Panc1 (cell line): ENCODE measurements around the gene KLK15. TPM values are rescaled to one million over a fixed set of nuclear protein-coding genes. Genes with fewer than 3 reads are reported as not detected.

Experiments used
- ATAC-seq: fragments of 200-7000 bp; cut with Tn5 transposase; 2 replicates; pipeline ENCODE4 v1.9.1; 2020; ENCODE audit warnings: mild to moderate bottlenecking, moderate library complexity
- BruUV-seq: library from RNA; stranded (reverse); fragments of 400-500 nt; replicated peaks from 2 replicates; lab custom pipeline; 2021; lab: Mats Ljungman, UMichigan
- CTCF ChIA-PET: fragments of 300-600 bp; sonication (Branson Sonifier 250); formaldehyde crosslinking; loops from one replicate; lab custom pipeline; 2022; ENCODE audit warnings: antibody characterized with exemption; lab: Charles Lee
- POLR2A ChIA-PET: fragments of 300-600 bp; sonication (Branson Sonifier 250); formaldehyde crosslinking; loops from one replicate; lab custom pipeline; 2022; ENCODE audit warnings: antibody characterized with exemption; lab: Charles Lee
- DNase-seq: peaks from one replicate; pipeline ENCODE4 v3.0.0-alpha.2; 2010; ENCODE audit warnings: low read depth, low spot score
- H3K27ac ChIP-seq: 2 replicates; pipeline ENCODE4 v1.5.1; 2011; ENCODE audit warnings: mild to moderate bottlenecking, low read length, inconsistent platforms
- H3K27me3 ChIP-seq: fragments of 200-500 bp; sonication (Bioruptor generic); 2 replicates; pipeline ENCODE4 v1.6.0; 2014; ENCODE audit warnings: low read length, inconsistent platforms; ENCODE audit not compliant: control insufficient read depth, insufficient read depth
- H3K36me3 ChIP-seq: fragments of 200-500 bp; sonication (Bioruptor generic); 2 replicates; pipeline ENCODE4 v1.5.1; 2014; ENCODE audit warnings: inconsistent platforms, mild to moderate bottlenecking, low read length, moderate library complexity; ENCODE audit not compliant: control insufficient read depth, insufficient read depth
- H3K4me1 ChIP-seq: 2 replicates; pipeline ENCODE4 v1.5.1; 2011; ENCODE audit warnings: inconsistent platforms, mild to moderate bottlenecking, low read length, moderate library complexity; ENCODE audit not compliant: control insufficient read depth, insufficient read depth
- H3K4me3 ChIP-seq, 2 experiments: 2 replicates each; pipeline ENCODE4 v1.5.1; 2011 to 2012; ENCODE audit warnings: low read depth in 2 of 2, low read length in 2 of 2, mild to moderate bottlenecking in 2 of 2, inconsistent platforms in 1 of 2, moderate library complexity in 1 of 2
- H3K9me3 ChIP-seq: fragments of 200-500 bp; sonication (Bioruptor generic); 2 replicates; pipeline ENCODE4 v1.5.1; 2014; ENCODE audit warnings: low read depth, mild to moderate bottlenecking, inconsistent platforms, low read length, moderate library complexity; ENCODE audit not compliant: control insufficient read depth, insufficient read depth
- POLR2AphosphoS5 ChIP-seq: IDR thresholded peaks from 2 replicates; pipeline ENCODE4 v1.6.1; 2012; ENCODE audit warnings: mild to moderate bottlenecking, low read depth, low read length, moderate library complexity
- REST ChIP-seq, 2 experiments: IDR thresholded peaks; 2 replicates each; pipeline ENCODE4 v1.6.1; 2011 to 2012; ENCODE audit warnings: low read depth in 2 of 2, control low read depth in 1 of 2, low read length in 1 of 2, mild to moderate bottlenecking in 1 of 2, moderate library complexity in 1 of 2; ENCODE audit not compliant: insufficient read depth in 1 of 2
- SIN3A ChIP-seq: IDR thresholded peaks from 2 replicates; pipeline ENCODE4 v1.6.1; 2012; ENCODE audit warnings: low read depth, mild to moderate bottlenecking, low read length, moderate library complexity, borderline replicate concordance; ENCODE audit not compliant: insufficient read depth
- TCF7L2 ChIP-seq: IDR thresholded peaks from 2 replicates; pipeline ENCODE4 v1.6.1; 2011; ENCODE audit warnings: mild to moderate bottlenecking, low read depth, low read length, inconsistent platforms
- in situ Hi-C: cut with HindIII; loops from 2 replicates; pipeline ENCODE4 v1.10.0; 2016; ENCODE audit warnings: low sequenced_read_pairs, low pct_unique_long_range_greater_than_20kb
- intact Hi-C: fragments of 100-400 bp; cut with micrococcal nuclease; formaldehyde crosslinking; loops from one replicate; pipeline ENCODE4 v1.10.0; 2022; ENCODE audit not compliant: unreplicated experiment
- total RNA-seq: library from RNA; stranded (reverse); gene quantifications from one replicate; pipeline ENCODE4 v1.2.1, GENCODE V29; 2021; ENCODE audit not compliant: unreplicated experiment
- TF ChIP-seq, protein P1 (sequence below): fragments of 450-650 bp; IDR thresholded peaks from 2 replicates; pipeline ENCODE4 v1.5.1; 2017; ENCODE audit warnings: mild to moderate bottlenecking

The KLK15 gene
- total RNA-seq, 1 experiment from 2014 or later, result not detected

DNA sequence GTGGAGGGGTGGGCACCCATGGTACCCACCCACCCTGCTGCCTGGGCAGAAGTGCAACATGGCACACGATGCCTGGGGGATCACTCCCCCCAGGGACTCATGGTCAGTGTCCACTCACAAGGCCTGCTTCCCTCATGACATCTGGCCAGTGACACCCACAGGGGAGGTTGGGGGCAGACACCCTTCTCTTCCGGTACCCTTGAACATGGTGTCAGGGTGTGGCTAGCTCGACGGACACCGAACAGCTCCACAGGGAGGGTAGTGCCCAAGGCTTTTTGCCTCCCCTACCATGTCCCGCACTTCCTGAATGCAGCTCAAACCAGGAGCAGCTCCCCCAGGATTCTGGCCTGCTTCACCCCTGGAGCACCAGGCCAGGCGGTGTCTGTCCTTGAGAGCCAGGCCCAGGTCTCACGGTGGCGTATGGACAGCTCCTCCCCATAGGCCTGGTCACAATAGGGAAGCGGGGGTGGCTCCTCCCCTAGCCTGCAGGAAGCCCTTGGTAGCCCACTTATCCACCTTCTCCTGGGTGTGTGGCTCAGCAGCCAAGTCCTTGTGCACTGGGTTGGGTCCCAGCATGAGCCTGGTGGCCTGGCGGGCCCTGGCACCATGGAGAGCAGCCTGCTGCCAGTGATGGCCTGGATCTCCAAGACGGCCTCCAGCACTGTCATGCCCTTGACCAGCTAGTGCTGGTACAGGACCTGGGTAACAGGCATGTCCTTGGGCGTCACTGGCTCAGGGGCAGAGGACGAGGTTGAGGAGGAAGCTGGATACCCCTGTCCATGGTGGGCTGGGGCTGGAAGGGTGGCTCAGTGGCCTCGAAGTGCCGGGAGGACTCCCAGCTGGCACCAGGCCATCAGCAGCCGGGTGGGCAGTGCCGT is 35.4 kb downstream of the KLK15 start:
- H3K27me3 ChIP-seq, result no peaks in the 10 kb centered on the region
- no peak for TF ChIP-seq TCF7L2
- TF ChIP-seq REST (IDR thresholded peaks at IDR 0.05; ENCODE audit: insufficient read depth in 1 of 2, low read depth in 2 of 2, low read length in 1 of 2), result peak; percentile 73 to 84
- ChIA-PET POLR2A (no interaction called here), CTCF (no interaction called here)
- ATAC-seq (no peak), DNase-seq (no peak)
- H3K4me1 ChIP-seq, result peaks cover 8% of the 10 kb centered on the region
- no peak overlapping the region for H3K27ac ChIP-seq
- no peaks in the 10 kb centered on the region for H3K9me3 ChIP-seq
- in situ Hi-C loops (no loop called here), intact Hi-C loops (loop anchor here (5.0 kb wide), 1 partner anchor 124 kb away; no protein-coding TSS in a partner anchor)
- H3K36me3 ChIP-seq, result peaks cover 3% of the 10 kb centered on the region; the same call in 1 of the 2 replicates
- BruUV-seq, result no TSS peak
- no peak overlapping the region for H3K4me3 ChIP-seq

DNA sequence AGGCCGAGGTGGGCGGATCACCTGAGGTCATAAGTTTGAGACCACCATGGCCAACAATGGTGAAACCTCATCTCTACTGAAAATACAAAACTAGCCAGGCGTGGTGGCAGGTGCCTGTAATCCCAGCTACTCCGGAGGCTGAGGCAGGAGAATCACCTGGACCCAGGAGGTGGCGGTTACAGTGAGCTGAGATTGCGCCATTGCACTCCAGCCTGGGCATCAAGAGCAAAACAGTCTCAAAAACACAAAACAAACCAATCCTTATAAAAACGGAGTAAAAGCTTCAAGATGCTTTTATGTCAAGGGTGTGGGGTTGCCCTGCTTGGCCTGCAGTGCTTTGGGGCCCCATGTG is 36.0 kb downstream of the KLK15 start:
- BruUV-seq, result no TSS peak
- Histone ChIP-seq H3K4me3 (no peak overlapping the region), H3K4me1 (peaks cover 4% of the 10 kb centered on the region; the same call in 1 of the 2 replicates), H3K27ac (no peak overlapping the region), H3K27me3 (no peaks in the 10 kb centered on the region), H3K9me3 (no peaks in the 10 kb centered on the region), H3K36me3 (peaks cover 3% of the 10 kb centered on the region; the same call in 1 of the 2 replicates)
- DNase-seq (no peak), ATAC-seq (no peak)
- TF ChIP-seq POLR2AphosphoS5 (no peak; the same call in 1 of the 2 replicates), SIN3A (no peak), TCF7L2 (no peak), REST (IDR thresholded peaks at IDR 0.05; ENCODE audit: insufficient read depth in 1 of 2, low read depth in 2 of 2, low read length in 1 of 2) (no peak)
- TF ChIP-seq, protein P1, sequence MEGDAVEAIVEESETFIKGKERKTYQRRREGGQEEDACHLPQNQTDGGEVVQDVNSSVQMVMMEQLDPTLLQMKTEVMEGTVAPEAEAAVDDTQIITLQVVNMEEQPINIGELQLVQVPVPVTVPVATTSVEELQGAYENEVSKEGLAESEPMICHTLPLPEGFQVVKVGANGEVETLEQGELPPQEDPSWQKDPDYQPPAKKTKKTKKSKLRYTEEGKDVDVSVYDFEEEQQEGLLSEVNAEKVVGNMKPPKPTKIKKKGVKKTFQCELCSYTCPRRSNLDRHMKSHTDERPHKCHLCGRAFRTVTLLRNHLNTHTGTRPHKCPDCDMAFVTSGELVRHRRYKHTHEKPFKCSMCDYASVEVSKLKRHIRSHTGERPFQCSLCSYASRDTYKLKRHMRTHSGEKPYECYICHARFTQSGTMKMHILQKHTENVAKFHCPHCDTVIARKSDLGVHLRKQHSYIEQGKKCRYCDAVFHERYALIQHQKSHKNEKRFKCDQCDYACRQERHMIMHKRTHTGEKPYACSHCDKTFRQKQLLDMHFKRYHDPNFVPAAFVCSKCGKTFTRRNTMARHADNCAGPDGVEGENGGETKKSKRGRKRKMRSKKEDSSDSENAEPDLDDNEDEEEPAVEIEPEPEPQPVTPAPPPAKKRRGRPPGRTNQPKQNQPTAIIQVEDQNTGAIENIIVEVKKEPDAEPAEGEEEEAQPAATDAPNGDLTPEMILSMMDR, result no peak
- intact Hi-C loops, result loop anchor here (5.0 kb wide), 1 partner anchor 125 kb away; no protein-coding TSS in a partner anchor
- in situ Hi-C loops, result no loop called here
- ChIA-PET CTCF (no interaction called here), POLR2A (no interaction called here)
